ENCODE results near the gene RASA1. TPM values are rescaled to one million over a fixed set of nuclear protein-coding genes. Genes with fewer than 3 reads are reported as not detected.

The RASA1 gene
- total RNA-seq, 1 experiment from 2014 or later, result 40.1 TPM

- ATAC-seq (peak; percentile 47), DNase-seq (peak; percentile 57)
- Histone ChIP-seq H3K9ac (ENCODE audit: low read length) (no peak overlapping the region), H2AFZ (ENCODE audit: low read length) (no peak overlapping the region), H3K4me3 (ENCODE audit: low read length) (no peak overlapping the region), H3K27ac (ENCODE audit: low read length) (peak overlapping the region; percentile 8), H3K4me1 (ENCODE audit: insufficient read depth, low read length) (peaks cover 55% of the 10 kb centered on the region), H3K9me3 (ENCODE audit: low read length) (no peaks in the 10 kb centered on the region), H3K79me2 (ENCODE audit: low read length) (peaks cover 95% of the 10 kb centered on the region), H4K20me1 (ENCODE audit: low read length) (0 out of 2 replicates have a peak, but pooled peaks cover 3% of the 10 kb centered on the region), H3K27me3 (ENCODE audit: low read length) (no peaks in the 10 kb centered on the region), H3K36me3 (ENCODE audit: low read depth, low read length) (0 out of 2 replicates have a peak, but pooled peaks cover 3% of the 10 kb centered on the region), H3K9me2 (replicated peaks; ENCODE audit: low read length) (no peaks in the 10 kb centered on the region), H3F3A (ENCODE audit: low read length, unreplicated experiment) (no peaks in the 10 kb centered on the region), H3K4me2 (ENCODE audit: low read length) (peak overlapping the region; percentile 27)
- CTCF ChIA-PET, result interaction anchor here (0.8 kb wide), 1 partner anchor 109 kb away, joined by 4 read pairs; no protein-coding TSS in a partner anchor
- intact Hi-C loops (cut with micrococcal nuclease), result no loop called here
- POLR2A ChIA-PET (ENCODE audit: unreplicated experiment), result no interaction called here
- BruUV-seq (replicated peaks), result no TSS peak
- TF ChIP-seq EZH2 (IDR thresholded peaks at IDR 0.05; ENCODE audit: low read length, unreplicated experiment), result no peak
Observed at GRCh38 chr5:87298692-87299362, 31.1 kb downstream of the RASA1 start.

GRCh38 chr5:87300176-87300575 lies 32.5 kb downstream of the RASA1 start:
- Histone ChIP-seq H2AFZ (ENCODE audit: low read length) (no peak overlapping the region), H3K27me3 (ENCODE audit: low read length) (no peaks in the 10 kb centered on the region), H3K9me3 (ENCODE audit: low read length) (no peaks in the 10 kb centered on the region), H3K4me2 (ENCODE audit: low read length) (peak overlapping the region; percentile 42; the same call in 1 of the 2 replicates), H3F3A (ENCODE audit: low read length, unreplicated experiment) (no peaks in the 10 kb centered on the region), H3K27ac (ENCODE audit: low read length) (peak overlapping the region; percentile 58), H4K20me1 (ENCODE audit: low read length) (0 out of 2 replicates have a peak, but pooled peaks cover 3% of the 10 kb centered on the region), H3K4me1 (ENCODE audit: insufficient read depth, low read length) (peaks cover 55% of the 10 kb centered on the region), H3K9me2 (replicated peaks; ENCODE audit: low read length) (no peaks in the 10 kb centered on the region), H3K36me3 (ENCODE audit: low read depth, low read length) (peaks cover 10% of the 10 kb centered on the region; the same call in 1 of the 2 replicates), H3K79me2 (ENCODE audit: low read length) (peaks cover 95% of the 10 kb centered on the region), H3K9ac (ENCODE audit: low read length) (0 out of 2 replicates have a peak overlapping the region, but pooled peaks have one; percentile 1), H3K4me3 (ENCODE audit: low read length) (no peak overlapping the region)
- POLR2A ChIA-PET (ENCODE audit: unreplicated experiment), result no interaction called here
- BruUV-seq (replicated peaks), result no TSS peak
- no peak for DNase-seq
- intact Hi-C loops (cut with micrococcal nuclease), result no loop called here
- TF ChIP-seq EZH2phosphoT487 (IDR thresholded peaks at IDR 0.05; ENCODE audit: borderline replicate concordance, low read length) (no peak), EZH2 (IDR thresholded peaks at IDR 0.05; ENCODE audit: low read length, unreplicated experiment) (no peak)
- TF ChIP-seq, protein P1, sequence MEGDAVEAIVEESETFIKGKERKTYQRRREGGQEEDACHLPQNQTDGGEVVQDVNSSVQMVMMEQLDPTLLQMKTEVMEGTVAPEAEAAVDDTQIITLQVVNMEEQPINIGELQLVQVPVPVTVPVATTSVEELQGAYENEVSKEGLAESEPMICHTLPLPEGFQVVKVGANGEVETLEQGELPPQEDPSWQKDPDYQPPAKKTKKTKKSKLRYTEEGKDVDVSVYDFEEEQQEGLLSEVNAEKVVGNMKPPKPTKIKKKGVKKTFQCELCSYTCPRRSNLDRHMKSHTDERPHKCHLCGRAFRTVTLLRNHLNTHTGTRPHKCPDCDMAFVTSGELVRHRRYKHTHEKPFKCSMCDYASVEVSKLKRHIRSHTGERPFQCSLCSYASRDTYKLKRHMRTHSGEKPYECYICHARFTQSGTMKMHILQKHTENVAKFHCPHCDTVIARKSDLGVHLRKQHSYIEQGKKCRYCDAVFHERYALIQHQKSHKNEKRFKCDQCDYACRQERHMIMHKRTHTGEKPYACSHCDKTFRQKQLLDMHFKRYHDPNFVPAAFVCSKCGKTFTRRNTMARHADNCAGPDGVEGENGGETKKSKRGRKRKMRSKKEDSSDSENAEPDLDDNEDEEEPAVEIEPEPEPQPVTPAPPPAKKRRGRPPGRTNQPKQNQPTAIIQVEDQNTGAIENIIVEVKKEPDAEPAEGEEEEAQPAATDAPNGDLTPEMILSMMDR (conservative IDR thresholded peaks at IDR 0.05; ENCODE audit: low read depth, low read length), result no peak
- no peak for ATAC-seq
- CTCF ChIA-PET, result no interaction called here

DNA sequence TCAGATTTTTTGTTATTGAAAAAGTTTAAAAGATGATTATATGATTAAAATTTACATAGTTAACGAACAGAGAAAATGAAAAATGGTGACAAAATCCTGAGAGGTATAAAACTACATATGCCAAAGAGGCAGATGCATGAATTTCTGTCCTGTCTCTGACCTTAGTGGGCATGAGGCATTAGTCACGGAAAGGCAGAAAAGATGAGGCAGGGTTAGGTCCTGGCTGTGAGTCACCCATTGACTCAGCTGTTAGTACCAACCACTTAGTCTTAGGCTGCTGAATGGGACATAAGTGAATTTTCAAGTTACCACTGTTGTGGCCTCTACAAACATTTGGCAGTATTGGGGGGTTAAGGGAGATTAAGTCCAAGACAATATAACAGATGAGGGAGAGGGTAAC lies 33.1 kb downstream of the RASA1 start:
- ChIA-PET POLR2A (ENCODE audit: unreplicated experiment) (no interaction called here), CTCF (no interaction called here)
- peak overlapping the region; percentile 42 for H3K4me2 ChIP-seq (ENCODE audit: low read length)
- peak; percentile 98 for ATAC-seq
- no peaks in the 10 kb centered on the region for H3F3A ChIP-seq (ENCODE audit: low read length, unreplicated experiment)
- H3K4me1 ChIP-seq (ENCODE audit: insufficient read depth, low read length), result peaks cover 55% of the 10 kb centered on the region
- no peaks in the 10 kb centered on the region for H3K27me3 ChIP-seq (ENCODE audit: low read length)
- H3K9ac ChIP-seq (ENCODE audit: low read length), result no peak overlapping the region
- peaks cover 96% of the 10 kb centered on the region for H3K79me2 ChIP-seq (ENCODE audit: low read length)
- DNase-seq, result peak; percentile 97
- TF ChIP-seq, protein P1 (conservative IDR thresholded peaks at IDR 0.05; ENCODE audit: low read depth, low read length), result no peak
- TF ChIP-seq EZH2phosphoT487 (IDR thresholded peaks at IDR 0.05; ENCODE audit: borderline replicate concordance, low read length) (no peak), EZH2 (IDR thresholded peaks at IDR 0.05; ENCODE audit: low read length, unreplicated experiment) (no peak)
- H3K27ac ChIP-seq (ENCODE audit: low read length), result peak overlapping the region; percentile 58
- no peak overlapping the region for H3K4me3 ChIP-seq (ENCODE audit: low read length)
- no peak overlapping the region for H2AFZ ChIP-seq (ENCODE audit: low read length)
- H3K9me2 ChIP-seq (replicated peaks; ENCODE audit: low read length), result no peaks in the 10 kb centered on the region
- 0 out of 2 replicates have a peak, but pooled peaks cover 3% of the 10 kb centered on the region for H4K20me1 ChIP-seq (ENCODE audit: low read length)
- H3K36me3 ChIP-seq (ENCODE audit: low read depth, low read length), result peaks cover 16% of the 10 kb centered on the region
- no TSS peak for BruUV-seq (replicated peaks)
- H3K9me3 ChIP-seq (ENCODE audit: low read length), result no peaks in the 10 kb centered on the region
- intact Hi-C loops (cut with micrococcal nuclease), result no loop called here

Measured in PC-3 (cell line).